ENCODE data around the gene IRF2BP1. TPM values are rescaled to one million over a fixed set of nuclear protein-coding genes. Genes with fewer than 3 reads are reported as not detected.

The IRF2BP1 gene
- total and polyA plus RNA-seq, 5 donors from 2014 or later: 4.5 to 21.2 (median 5.6) TPM

DNA sequence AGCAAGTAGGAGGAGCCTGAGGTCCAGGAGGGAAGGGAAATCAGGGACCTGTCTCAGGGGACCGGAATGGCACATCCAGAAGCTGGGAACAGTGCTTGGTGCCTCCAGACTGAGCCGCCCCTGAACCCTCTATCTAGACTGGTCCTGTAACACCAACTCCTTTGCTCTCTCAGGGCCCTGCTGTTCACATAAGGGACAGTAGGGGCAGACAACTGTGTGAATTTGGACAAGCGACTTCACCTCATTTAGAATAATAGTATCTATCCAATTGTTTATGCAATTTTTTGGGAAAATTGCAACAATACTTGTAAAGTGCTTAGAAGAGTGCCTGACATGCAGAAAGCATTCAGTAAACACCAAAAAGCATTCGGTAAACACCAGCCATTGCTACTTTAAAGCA lies 37.0 kb downstream of the IRF2BP1 start:
- H3K9me3 Mint-ChIP-seq: peaks cover 0 to 2% (median 0%) of the 10 kb centered on the region in 7 donors
- no peaks in the 10 kb centered on the region for H3K27me3 Mint-ChIP-seq
- H3K4me1 Mint-ChIP-seq: peaks cover 0 to 6% (median 4%) of the 10 kb centered on the region in 4 donors
- no peak for DNase-seq
- no peak for ATAC-seq (ENCODE audit: low read depth in 2 of 2)
- no peak overlapping the region for H3K27ac ChIP-seq (ENCODE audit: insufficient read depth, low read length, poor library complexity, severe bottlenecking)
- no peaks in the 10 kb centered on the region for H3K9me3 ChIP-seq (ENCODE audit: control insufficient read depth in 2 of 2, low read length in 2 of 2)
- no peaks in the 10 kb centered on the region for H3K4me1 ChIP-seq (ENCODE audit: control insufficient read depth, insufficient read depth, low read length, poor library complexity, severe bottlenecking)
- H3K27ac Mint-ChIP-seq: no peak overlapping the region
- H3K4me3 Mint-ChIP-seq: no peak overlapping the region
- H3K27me3 ChIP-seq (ENCODE audit: control insufficient read depth, insufficient read depth, low read length): no peaks in the 10 kb centered on the region
- peaks cover 50% of the 10 kb centered on the region for H3K36me3 Mint-ChIP-seq
- H3K36me3 ChIP-seq (ENCODE audit: control insufficient read depth, insufficient read depth, low read length): peaks cover 82% of the 10 kb centered on the region
- H3K4me3 ChIP-seq (ENCODE audit: low read depth, low read length): no peak overlapping the region

GRCh38 chr19:45847663-45848062 lies 38.3 kb downstream of the IRF2BP1 start:
- no peaks in the 10 kb centered on the region for H3K9me3 ChIP-seq (ENCODE audit: control insufficient read depth in 2 of 2, low read length in 2 of 2)
- peaks cover 0 to 2% (median 0%) of the 10 kb centered on the region in 7 donors for H3K9me3 Mint-ChIP-seq
- H3K4me1 Mint-ChIP-seq: peaks cover 0 to 6% (median 5%) of the 10 kb centered on the region in 4 donors
- DNase-seq (no peak), ATAC-seq (ENCODE audit: low read depth in 2 of 2) (no peak)
- H3K36me3 ChIP-seq (ENCODE audit: control insufficient read depth, insufficient read depth, low read length): peaks cover 83% of the 10 kb centered on the region
- no peaks in the 10 kb centered on the region for H3K27me3 ChIP-seq (ENCODE audit: control insufficient read depth, insufficient read depth, low read length)
- no peak overlapping the region for H3K27ac Mint-ChIP-seq
- peaks cover 58% of the 10 kb centered on the region for H3K36me3 Mint-ChIP-seq
- no peak overlapping the region for H3K4me3 Mint-ChIP-seq
- H3K4me3 ChIP-seq (ENCODE audit: low read depth, low read length): no peak overlapping the region
- H3K27me3 Mint-ChIP-seq: no peaks in the 10 kb centered on the region
- no peaks in the 10 kb centered on the region for H3K4me1 ChIP-seq (ENCODE audit: control insufficient read depth, insufficient read depth, low read length, poor library complexity, severe bottlenecking)
- no peak overlapping the region for H3K27ac ChIP-seq (ENCODE audit: insufficient read depth, low read length, poor library complexity, severe bottlenecking)

DNA sequence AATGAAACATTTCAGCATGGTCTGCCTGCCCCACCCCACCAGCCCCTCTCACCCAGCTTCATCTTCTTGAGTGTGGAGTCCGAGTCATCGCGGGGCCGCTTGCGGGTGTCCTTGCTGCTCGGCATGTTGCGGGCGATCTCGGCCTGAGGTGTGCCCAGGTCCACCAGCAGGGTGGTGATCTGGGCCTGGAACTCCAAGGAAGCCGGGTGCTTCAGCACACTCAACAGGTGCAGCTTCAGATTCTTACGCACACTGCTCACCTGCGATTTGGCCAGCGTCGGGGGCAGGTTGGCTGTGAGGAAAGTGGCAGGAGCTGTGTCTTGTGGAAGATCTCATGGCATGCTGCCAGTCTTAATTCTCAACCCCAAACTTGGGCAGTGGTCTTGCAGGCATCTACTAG lies 43.7 kb downstream of the IRF2BP1 start:
- Histone ChIP-seq H3K9me3 (ENCODE audit: control insufficient read depth in 2 of 2, low read length in 2 of 2) (no peaks in the 10 kb centered on the region), H3K36me3 (ENCODE audit: control insufficient read depth, insufficient read depth, low read length) (peaks cover 82% of the 10 kb centered on the region), H3K4me3 (ENCODE audit: low read depth, low read length) (no peak overlapping the region), H3K4me1 (ENCODE audit: control insufficient read depth, insufficient read depth, low read length, poor library complexity, severe bottlenecking) (no peaks in the 10 kb centered on the region), H3K27ac (ENCODE audit: insufficient read depth, low read length, poor library complexity, severe bottlenecking) (no peak overlapping the region), H3K27me3 (ENCODE audit: control insufficient read depth, insufficient read depth, low read length) (no peaks in the 10 kb centered on the region)
- Mint-ChIP-seq H3K4me1 (peaks cover 0 to 9% (median 6%) of the 10 kb centered on the region in 4 donors), H3K4me3 (no peak overlapping the region), H3K36me3 (peaks cover 56% of the 10 kb centered on the region), H3K27ac (no peak overlapping the region), H3K9me3 (peaks cover 0 to 2% (median 0%) of the 10 kb centered on the region in 7 donors), H3K27me3 (no peaks in the 10 kb centered on the region)
- ATAC-seq (ENCODE audit: low read depth in 2 of 2) (no peak), DNase-seq (no peak)

- no peak for DNase-seq
- Mint-ChIP-seq H3K9me3 (no peaks in the 10 kb centered on the region), H3K36me3 (peaks cover 51% of the 10 kb centered on the region), H3K4me1 (peaks cover 0 to 5% (median 1%) of the 10 kb centered on the region in 4 donors), H3K27ac (no peak overlapping the region), H3K27me3 (no peaks in the 10 kb centered on the region), H3K4me3 (no peak overlapping the region)
- Histone ChIP-seq H3K27me3 (ENCODE audit: control insufficient read depth, insufficient read depth, low read length) (no peaks in the 10 kb centered on the region), H3K36me3 (ENCODE audit: control insufficient read depth, insufficient read depth, low read length) (peaks cover 82% of the 10 kb centered on the region), H3K9me3 (ENCODE audit: control insufficient read depth in 2 of 2, low read length in 2 of 2) (no peaks in the 10 kb centered on the region), H3K4me1 (ENCODE audit: control insufficient read depth, insufficient read depth, low read length, poor library complexity, severe bottlenecking) (no peaks in the 10 kb centered on the region), H3K27ac (ENCODE audit: insufficient read depth, low read length, poor library complexity, severe bottlenecking) (no peak overlapping the region), H3K4me3 (ENCODE audit: low read depth, low read length) (no peak overlapping the region)
- no peak for ATAC-seq (ENCODE audit: low read depth in 2 of 2)
These were observed 51.0 kb downstream of the IRF2BP1 start for GRCh38 chr19:45834970-45835369.

Other genes with a start within 250 kb of the IRF2BP1 start
- gene EML2, start 246.7 kb downstream of the IRF2BP1 start, total RNA-seq: 90.0 TPM
- gene EML2, start 246.7 kb downstream of the IRF2BP1 start, polyA plus RNA-seq: 10 to 100 TPM; 15.1 to 23.8 (median 18.3) TPM
- gene GIPR, start 217.9 kb downstream of the IRF2BP1 start, total RNA-seq: 9.3 TPM
- under 1 TPM in 3 of 4 donors, not detected in 1; 0.15 to 0.19 (median 0.17) TPM for gene GIPR, start 217.9 kb downstream of the IRF2BP1 start, polyA plus RNA-seq
- 271 TPM for gene SNRPD2, start 194.2 kb downstream of the IRF2BP1 start, total RNA-seq
- 1,000 to 10,000 TPM; 1,054 to 1,255 (median 1,105) TPM for gene SNRPD2, start 194.2 kb downstream of the IRF2BP1 start, polyA plus RNA-seq
- 10.0 TPM for gene QPCTL, start 193.5 kb downstream of the IRF2BP1 start, total RNA-seq
- gene QPCTL, start 193.5 kb downstream of the IRF2BP1 start, polyA plus RNA-seq: 1 to 10 TPM in 1 of 4 donors, under 1 TPM in 3; 0.37 to 1.1 (median 0.52) TPM
- gene FBXO46, start 155.2 kb downstream of the IRF2BP1 start, total RNA-seq: 26.5 TPM
- 10 to 100 TPM in 3 of 4 donors, 1 to 10 TPM in 1; 8.0 to 12.0 (median 10.5) TPM for gene FBXO46, start 155.2 kb downstream of the IRF2BP1 start, polyA plus RNA-seq
- not detected for gene MEIOSIN, start 152.7 kb downstream of the IRF2BP1 start, total RNA-seq
- gene MEIOSIN, start 152.7 kb downstream of the IRF2BP1 start, polyA plus RNA-seq: not detected
- gene SIX5, start 116.9 kb downstream of the IRF2BP1 start, total RNA-seq: 1.3 TPM
- gene SIX5, start 116.9 kb downstream of the IRF2BP1 start, polyA plus RNA-seq: under 1 TPM in 3 of 4 donors, not detected in 1; 0.17 to 0.31 (median 0.20) TPM
- 68.1 TPM for gene DMPK, start 103.7 kb downstream of the IRF2BP1 start, total RNA-seq
- 1 to 10 TPM in 3 of 4 donors, under 1 TPM in 1; 0.61 to 1.6 (median 1.5) TPM for gene DMPK, start 103.7 kb downstream of the IRF2BP1 start, polyA plus RNA-seq
- 63.8 TPM for gene DMWD, start 93.3 kb downstream of the IRF2BP1 start, total RNA-seq
- 10 to 100 TPM; 13.5 to 18.3 (median 15.7) TPM for gene DMWD, start 93.3 kb downstream of the IRF2BP1 start, polyA plus RNA-seq
- gene RSPH6A, start 70.8 kb downstream of the IRF2BP1 start, total RNA-seq: 0.20 TPM
- not detected for gene RSPH6A, start 70.8 kb downstream of the IRF2BP1 start, polyA plus RNA-seq
- gene SYMPK, start 23.0 kb downstream of the IRF2BP1 start, total RNA-seq: 87.6 TPM
- 10 to 100 TPM in 2 of 4 donors, 1 to 10 TPM in 2; 5.0 to 13.0 (median 8.6) TPM for gene SYMPK, start 23.0 kb downstream of the IRF2BP1 start, polyA plus RNA-seq
- gene FOXA3, start 21.8 kb downstream of the IRF2BP1 start, total RNA-seq: not detected
- not detected for gene FOXA3, start 21.8 kb downstream of the IRF2BP1 start, polyA plus RNA-seq
- gene MYPOP, start 16.5 kb upstream of the IRF2BP1 start, total RNA-seq: 8.7 TPM
- under 1 TPM in 3 of 4 donors, not detected in 1; 0.17 to 0.44 (median 0.20) TPM for gene MYPOP, start 16.5 kb upstream of the IRF2BP1 start, polyA plus RNA-seq
- not detected for gene NANOS2, start 28.6 kb upstream of the IRF2BP1 start, total RNA-seq
- gene NANOS2, start 28.6 kb upstream of the IRF2BP1 start, polyA plus RNA-seq: not detected
- not detected for gene NOVA2, start 87.7 kb upstream of the IRF2BP1 start, total RNA-seq
- gene NOVA2, start 87.7 kb upstream of the IRF2BP1 start, polyA plus RNA-seq: not detected
- 12.6 TPM for gene CCDC61, start 109.3 kb upstream of the IRF2BP1 start, total RNA-seq
- 10 to 100 TPM in 1 of 4 donors, 1 to 10 TPM in 3; 7.1 to 11.9 (median 8.2) TPM for gene CCDC61, start 109.3 kb upstream of the IRF2BP1 start, polyA plus RNA-seq
- not detected for gene PGLYRP1, start 136.9 kb upstream of the IRF2BP1 start, total RNA-seq
- gene PGLYRP1, start 136.9 kb upstream of the IRF2BP1 start, polyA plus RNA-seq: not detected
- gene IGFL4, start 154.9 kb upstream of the IRF2BP1 start, total RNA-seq: not detected
- not detected for gene IGFL4, start 154.9 kb upstream of the IRF2BP1 start, polyA plus RNA-seq
- not detected for gene IGFL3, start 238.5 kb upstream of the IRF2BP1 start, total RNA-seq
- gene IGFL3, start 238.5 kb upstream of the IRF2BP1 start, polyA plus RNA-seq: not detected

All from CD4-positive, CD25-positive, alpha-beta regulatory T cell (primary cell).